HepG2 (cell line): ENCODE measurements around the gene EXOC7. TPM values are rescaled to one million over a fixed set of nuclear protein-coding genes. Genes with fewer than 3 reads are reported as not detected.

Experiments used
- CCDC6 ChIP-seq: sonication (generic); formaldehyde crosslinking; IDR thresholded peaks from 2 replicates; pipeline ENCODE4 v1.8.1; 2022; ENCODE audit warnings: mild to moderate bottlenecking, missing genetic modification reagents, moderate library complexity
- DMTF1 ChIP-seq: sonication (generic); formaldehyde crosslinking; IDR thresholded peaks from 2 replicates; pipeline ENCODE4 v1.4.0; 2020; ENCODE audit warnings: mild to moderate bottlenecking, missing genetic modification reagents
- FOSL2 ChIP-seq: sonication (generic); formaldehyde crosslinking; IDR thresholded peaks from 2 replicates; pipeline ENCODE4 v1.4.0; 2020; ENCODE audit warnings: missing genetic modification reagents
- FOXC1 ChIP-seq: sonication (generic); formaldehyde crosslinking; IDR thresholded peaks from 2 replicates; pipeline ENCODE4 v1.8.0; 2022; ENCODE audit warnings: mild to moderate bottlenecking, missing genetic modification reagents, borderline replicate concordance
- HDAC2 ChIP-seq: sonication (generic); formaldehyde crosslinking; IDR thresholded peaks from 2 replicates; pipeline ENCODE4 v1.4.0; 2020; ENCODE audit warnings: missing genetic modification reagents
- KDM6A ChIP-seq: IDR thresholded peaks from 2 replicates; pipeline ENCODE4 v1.6.1; 2016; ENCODE audit warnings: low read depth
- NCOA2 ChIP-seq: sonication (generic); formaldehyde crosslinking; IDR thresholded peaks from 2 replicates; pipeline ENCODE4 v1.8.0; 2022; ENCODE audit warnings: inconsistent platforms
- PRPF4 ChIP-seq: fragments of 200-400 bp; formaldehyde crosslinking; IDR thresholded peaks from 2 replicates; pipeline ENCODE4 v1.6.1; 2016; ENCODE audit warnings: low read length, low read depth; ENCODE audit not compliant: poor library complexity, severe bottlenecking
- SP2 ChIP-seq: sonication (generic); formaldehyde crosslinking; IDR thresholded peaks from 2 replicates; pipeline ENCODE4 v1.5.1; 2020; ENCODE audit warnings: mild to moderate bottlenecking, missing genetic modification reagents
- ZNF317 ChIP-seq: sonication (generic); formaldehyde crosslinking; IDR thresholded peaks from 2 replicates; pipeline ENCODE4 v1.5.0; 2020; ENCODE audit warnings: mild to moderate bottlenecking, missing genetic modification reagents
- ZNF350 ChIP-seq: sonication (generic); formaldehyde crosslinking; IDR thresholded peaks from 2 replicates; pipeline ENCODE4 v1.4.0; 2020; ENCODE audit warnings: mild to moderate bottlenecking, low read depth, missing genetic modification reagents, borderline replicate concordance
- ZNF790 ChIP-seq: sonication (generic); formaldehyde crosslinking; IDR thresholded peaks from 2 replicates; pipeline ENCODE4 v1.8.0; 2022; ENCODE audit warnings: missing genetic modification reagents, mild to moderate bottlenecking, borderline replicate concordance
- ZSCAN31 ChIP-seq: sonication (generic); formaldehyde crosslinking; IDR thresholded peaks from 2 replicates; pipeline ENCODE4 v1.5.0; 2020; ENCODE audit warnings: low read depth, mild to moderate bottlenecking, missing genetic modification reagents
- polyA plus RNA-seq, 8 experiments: library from polyadenylated mRNA; depleted of rRNA in 3 of 8; stranded (reverse) in 7 of 8; unstranded in 1 of 8; fragments of >200 nt; fragmentation: Illumina TruSeq in 4 of 8; extraction: Trizol in 4 of 8; gene quantifications; 2 replicates each; pipeline versions ENCODE4 v1.2.1 to v1.2.3, GENCODE V29; 2011 to 2016; ENCODE audit warnings: low read depth in 4 of 8, missing spikeins in 1 of 8, mixed read lengths in 1 of 8; ENCODE audit not compliant: insufficient read depth in 1 of 8
- total RNA-seq, 5 experiments: library from RNA; depleted of rRNA; stranded (reverse); fragments of >200 nt; fragmentation: Illumina TruSeq; extraction: Trizol; gene quantifications; 2 replicates each; pipeline ENCODE4 v1.2.3, GENCODE V29; 2016; ENCODE audit warnings: low read depth in 1 of 5
- TF ChIP-seq, protein P1 (sequence below): sonication (generic); formaldehyde crosslinking; IDR thresholded peaks from 2 replicates; pipeline ENCODE4 v1.9.0; 2022; ENCODE audit warnings: low read depth, missing genetic modification reagents

The EXOC7 gene
- total and polyA plus RNA-seq, 2 of the 13 experiments (the other 11 are each of a cell fraction or from before 2014, with no cell fraction given): 86.9 to 116 TPM

GRCh38 chr17:76119409-76120371 is 16.1 kb upstream of the EXOC7 start (continued):
- TF ChIP-seq SP2 (CRISPR knock-in tag) (no peak), PRPF4 (no peak), ZNF790 (CRISPR knock-in tag) (no peak), NCOA2 (CRISPR knock-in tag) (peak; percentile 90; the same call in 1 of the 2 replicates), CCDC6 (CRISPR knock-in tag) (no peak), ZNF317 (no peak), ZNF350 (CRISPR knock-in tag) (peak; percentile 73; the same call in 1 of the 2 replicates), KDM6A (CRISPR knock-in tag) (peak; percentile 83), FOXC1 (peak; percentile 55; the same call in 1 of the 2 replicates), ZSCAN31 (CRISPR knock-in tag) (no peak; the same call in 1 of the 2 replicates), HDAC2 (CRISPR knock-in tag) (peak; percentile 54; the same call in 1 of the 2 replicates), FOSL2 (CRISPR knock-in tag) (peak; percentile 45), DMTF1 (CRISPR knock-in tag) (no peak)
- TF ChIP-seq, protein P1, sequence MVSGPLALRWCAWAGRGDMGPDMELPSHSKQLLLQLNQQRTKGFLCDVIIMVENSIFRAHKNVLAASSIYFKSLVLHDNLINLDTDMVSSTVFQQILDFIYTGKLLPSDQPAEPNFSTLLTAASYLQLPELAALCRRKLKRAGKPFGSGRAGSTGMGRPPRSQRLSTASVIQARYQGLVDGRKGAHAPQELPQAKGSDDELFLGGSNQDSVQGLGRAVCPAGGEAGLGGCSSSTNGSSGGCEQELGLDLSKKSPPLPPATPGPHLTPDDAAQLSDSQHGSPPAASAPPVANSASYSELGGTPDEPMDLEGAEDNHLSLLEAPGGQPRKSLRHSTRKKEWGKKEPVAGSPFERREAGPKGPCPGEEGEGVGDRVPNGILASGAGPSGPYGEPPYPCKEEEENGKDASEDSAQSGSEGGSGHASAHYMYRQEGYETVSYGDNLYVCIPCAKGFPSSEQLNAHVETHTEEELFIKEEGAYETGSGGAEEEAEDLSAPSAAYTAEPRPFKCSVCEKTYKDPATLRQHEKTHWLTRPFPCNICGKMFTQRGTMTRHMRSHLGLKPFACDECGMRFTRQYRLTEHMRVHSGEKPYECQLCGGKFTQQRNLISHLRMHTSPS: peak; percentile 87; the same call in 1 of the 2 replicates
